Activated CD8-positive, alpha-beta memory T cell treated with anti-CD3 and anti-CD28 coated beads, Interleukin-2, amount 50 U/mL, for 24 hours (primary cell): ENCODE results near the gene USP53.
"Not testable (repeated sequence)": the region's sequence is repeated elsewhere in the genome, so short reads cannot be mapped to it uniquely, and the experiment has no call there.

Source experiments
- DNase-seq: peaks from one replicate; pipeline ENCODE4 v3.0.0-alpha.2; 2020; ENCODE audit errors: extremely low read depth

The USP53 gene

DNA sequence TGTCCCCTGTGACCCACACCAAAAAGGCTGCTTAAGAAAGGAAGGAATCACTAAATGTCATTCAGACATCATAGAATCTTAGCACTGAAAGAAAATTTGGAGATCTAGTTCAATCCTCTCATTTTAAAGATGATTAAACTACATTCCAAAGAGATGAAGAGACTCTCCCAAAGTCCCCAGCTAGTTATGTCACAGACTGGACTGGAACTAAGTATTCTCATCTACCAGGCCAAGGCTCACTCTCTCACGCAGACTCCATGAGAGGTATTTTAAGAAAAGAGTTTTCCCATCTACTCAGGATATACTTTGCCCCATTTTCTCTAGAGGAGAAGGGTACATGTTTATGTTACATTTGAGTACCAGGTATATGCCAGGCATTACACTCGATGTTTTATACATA is 102.5 kb downstream of the USP53 start:
- no peak for DNase-seq

DNA sequence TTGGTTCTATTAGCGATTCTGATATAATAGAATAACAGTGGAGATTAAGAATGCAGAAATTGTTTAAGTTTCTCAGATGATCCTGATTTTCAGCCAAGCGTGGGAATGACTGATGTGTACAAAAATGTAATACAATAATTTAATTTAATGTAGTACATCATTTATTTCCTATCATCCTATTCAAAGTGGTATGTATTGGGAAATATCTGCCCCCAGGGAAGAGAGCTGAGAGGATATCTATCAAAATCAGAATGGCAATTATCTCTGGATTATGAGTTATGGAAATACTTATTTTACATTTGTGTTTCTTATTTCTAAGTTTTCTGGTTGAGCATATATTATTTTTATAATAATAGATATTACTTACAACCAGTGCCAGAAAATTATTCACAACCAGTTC is 105.5 kb downstream of the USP53 start:
- no peak for DNase-seq

- DNase-seq, result no peak
Measured at GRCh38 chr4:119321921-119322687, 109.6 kb downstream of the USP53 start, which contains the start of gene FABP2. TSS of gene FABP2 (minus strand) at chr4:119322138. CDS start at chr4:119322102, 36 bp downstream.

- no peak for DNase-seq
Measured at GRCh38 chr4:119328695-119329094, 116.2 kb downstream of the USP53 start.

- DNase-seq, result no peak
Measured at GRCh38 chr4:119329835-119330620, 117.5 kb downstream of the USP53 start.

GRCh38 chr4:119336332-119336979 is 123.9 kb downstream of the USP53 start:
- DNase-seq, result not testable (repeated sequence)

GRCh38 chr4:119337010-119337409 is 124.5 kb downstream of the USP53 start:
- DNase-seq, result no peak

DNA sequence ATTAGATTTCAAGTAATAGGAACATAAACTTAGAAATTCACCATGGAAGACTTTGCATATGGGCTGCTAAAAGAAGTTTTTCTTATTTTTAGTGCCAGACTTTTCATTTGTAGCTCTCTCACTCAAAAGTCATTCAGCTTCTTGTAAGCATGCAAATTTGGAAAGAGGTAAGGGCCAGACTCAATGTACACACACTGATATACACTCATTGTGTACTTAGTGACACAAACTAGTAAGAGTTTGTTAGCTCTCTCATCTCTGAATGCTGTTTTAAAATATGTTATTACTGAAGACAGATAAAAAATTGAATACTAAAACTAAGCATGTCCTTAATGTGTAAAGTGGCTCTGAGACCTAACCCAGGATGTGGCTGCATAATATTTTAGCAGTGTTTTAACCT is 127.4 kb downstream of the USP53 start:
- DNase-seq, result not testable (repeated sequence)

GRCh38 chr4:119343293-119343692 is 130.8 kb downstream of the USP53 start:
- not testable (repeated sequence) for DNase-seq
